GM21825 (cell line): Measurements from ENCODE around the gene CASP8AP2.
A peak's percentile ranks its signal among the peaks of the same experiment; 100 is the strongest.
"Not testable (repeated sequence)": the region's sequence is repeated elsewhere in the genome, so short reads cannot be mapped to it uniquely, and the experiment has no call there.

Experiments
- ATAC-seq: cut with Tn5 transposase; IDR thresholded peaks from one replicate; pipeline ENCODE4 v1.9.1; 2021; ENCODE audit warnings: mild to moderate bottlenecking, moderate library complexity; ENCODE audit not compliant: unreplicated experiment

Gene CASP8AP2

GRCh38 chr6:89819336-89820130, 10.1 kb upstream of the CASP8AP2 start, which contains the start of gene MDN1:
Gene MDN1, minus strand, starts transcription at chr6:89819794. Its CDS starts 187 bp downstream, at chr6:89819607.
- peak; percentile 94 for ATAC-seq

DNA sequence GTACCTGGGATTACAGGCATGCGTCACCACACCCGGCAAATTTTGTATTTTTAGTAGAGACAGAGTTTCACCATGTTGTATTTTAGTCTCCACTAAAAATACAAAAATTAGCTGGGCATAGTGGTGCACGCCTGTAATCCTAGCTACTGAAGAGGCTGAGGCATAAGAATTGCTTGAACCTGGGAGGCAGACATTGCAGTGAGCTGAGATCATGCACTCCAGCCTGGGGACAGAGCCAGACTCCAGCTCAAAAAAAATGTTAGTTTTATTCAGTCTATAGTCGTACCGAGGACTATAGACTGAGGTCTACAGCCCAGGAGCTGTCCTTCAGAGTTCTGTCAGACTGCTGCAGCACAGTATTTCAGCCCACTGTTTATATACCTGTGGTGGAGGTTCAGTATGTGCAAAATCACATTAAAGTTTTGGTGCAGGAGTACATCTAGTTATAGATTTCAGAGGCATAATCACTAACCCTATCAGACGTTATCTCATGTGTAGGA, 3.6 kb upstream of the CASP8AP2 start:
- no peak for ATAC-seq

- ATAC-seq: not testable (repeated sequence)
Measured at GRCh38 chr6:89828475-89828987, 1.1 kb upstream of the CASP8AP2 start.

GRCh38 chr6:89828988-89829471, 650 bp upstream of the CASP8AP2 start:
- peak; percentile 35 for ATAC-seq

- ATAC-seq: no peak
Measured at GRCh38 chr6:89830170-89830809, 610 bp downstream of the CASP8AP2 start.

GRCh38 chr6:89834884-89835792, 5.5 kb downstream of the CASP8AP2 start:
- peak; percentile 97 for ATAC-seq

GRCh38 chr6:89836639-89837222, 7.1 kb downstream of the CASP8AP2 start:
- ATAC-seq: no peak

DNA sequence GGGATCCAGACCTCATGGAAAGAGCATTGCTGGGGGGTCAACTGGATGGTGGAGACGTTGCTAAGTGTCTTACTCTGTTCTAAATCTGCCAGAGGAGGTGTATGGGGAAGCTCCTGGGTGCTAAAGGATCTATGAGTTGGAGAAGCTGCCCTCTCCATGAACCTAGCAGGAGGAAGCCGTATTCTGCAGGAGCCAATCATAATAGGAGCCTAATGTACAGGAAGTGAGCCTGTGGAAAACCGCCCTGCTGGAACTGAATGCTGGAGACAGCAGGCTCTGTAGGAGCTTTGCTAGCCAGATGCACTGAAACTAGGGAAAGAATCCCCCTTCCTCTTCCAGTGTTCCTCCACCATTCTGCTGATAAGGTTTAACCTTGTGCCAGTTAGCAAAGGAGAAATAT, 10.9 kb downstream of the CASP8AP2 start:
- no peak for ATAC-seq

- ATAC-seq: no peak
Measured at GRCh38 chr6:89842228-89842627, 12.5 kb downstream of the CASP8AP2 start.

- no peak for ATAC-seq
Measured at GRCh38 chr6:89843070-89843469, 13.4 kb downstream of the CASP8AP2 start.

DNA sequence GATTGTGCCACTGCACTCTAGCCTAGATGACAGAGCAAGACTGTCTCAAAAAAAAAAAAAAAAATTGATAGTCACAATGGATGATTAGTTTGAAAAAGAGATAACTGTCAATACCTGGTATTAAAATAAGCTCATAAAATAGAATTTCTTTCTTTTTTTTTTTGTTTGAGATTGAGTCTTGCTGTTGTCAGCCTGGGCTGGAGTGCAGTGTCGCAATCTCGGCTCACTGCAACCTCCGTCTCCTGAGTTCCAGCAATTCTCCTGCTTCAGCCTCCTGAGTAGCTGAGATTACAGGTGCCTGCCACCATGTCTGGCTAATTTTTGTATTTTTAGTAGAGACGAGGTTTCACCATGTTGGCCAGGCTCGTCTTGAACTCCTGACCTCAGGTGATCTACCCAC, 17.8 kb downstream of the CASP8AP2 start:
- not testable (repeated sequence) for ATAC-seq

DNA sequence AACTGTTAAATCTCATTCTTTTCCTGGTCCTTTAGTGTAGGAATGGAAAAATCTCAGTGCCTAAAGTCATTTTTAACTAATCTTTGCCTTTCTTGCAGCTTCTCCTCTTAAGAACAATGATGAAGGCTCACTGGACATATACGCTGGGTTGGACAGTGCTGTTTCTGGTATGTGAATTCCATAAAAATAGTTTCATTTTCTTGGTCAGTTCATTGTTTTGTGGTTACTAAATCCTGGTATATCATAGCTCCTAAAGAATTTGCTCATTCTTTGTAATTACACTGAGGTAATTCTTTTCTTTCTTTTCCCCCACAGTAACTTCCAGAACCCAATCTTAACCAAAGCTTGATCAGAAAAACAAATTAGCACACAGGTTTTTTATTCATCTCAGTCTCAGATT, 23.4 kb downstream of the CASP8AP2 start:
- no peak for ATAC-seq

GRCh38 chr6:89858041-89858440, 28.4 kb downstream of the CASP8AP2 start:
- no peak for ATAC-seq

DNA sequence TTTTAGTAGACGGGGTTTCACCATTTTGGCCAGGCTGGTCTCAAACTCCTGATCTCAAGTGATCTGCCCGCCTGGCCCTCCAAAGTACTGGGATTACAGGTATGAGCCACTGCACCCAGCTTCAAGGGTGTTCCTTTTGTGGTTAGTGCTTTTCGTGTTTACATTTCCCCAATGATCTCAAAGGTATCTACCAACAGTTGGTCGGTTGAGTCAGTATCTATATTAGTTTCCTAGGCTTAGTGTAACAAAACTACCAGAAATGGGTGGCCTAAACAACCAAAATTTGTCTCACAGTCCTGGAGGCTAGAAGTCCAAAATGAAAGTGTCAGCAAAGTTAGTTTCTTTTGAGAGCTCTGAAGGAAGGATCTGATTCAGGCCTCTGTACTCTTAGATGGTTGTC, 30.1 kb downstream of the CASP8AP2 start:
- peak; percentile 60 for ATAC-seq

DNA sequence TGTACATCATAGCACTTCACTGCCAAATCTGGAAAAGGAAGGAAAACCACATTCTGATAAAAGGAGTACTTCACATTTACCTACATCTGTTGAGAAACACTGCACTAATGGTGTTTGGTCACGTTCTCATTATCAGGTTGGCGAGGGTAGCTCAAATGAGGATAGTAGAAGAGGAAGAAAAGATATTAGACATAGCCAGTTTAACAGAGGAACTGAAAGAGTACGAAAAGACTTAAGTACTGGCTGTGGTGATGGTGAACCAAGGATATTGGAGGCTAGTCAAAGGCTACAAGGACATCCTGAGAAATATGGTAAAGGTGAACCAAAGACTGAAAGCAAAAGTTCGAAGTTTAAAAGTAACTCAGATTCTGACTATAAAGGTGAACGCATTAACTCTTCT, 32.6 kb downstream of the CASP8AP2 start:
- peak; percentile 70 for ATAC-seq

DNA sequence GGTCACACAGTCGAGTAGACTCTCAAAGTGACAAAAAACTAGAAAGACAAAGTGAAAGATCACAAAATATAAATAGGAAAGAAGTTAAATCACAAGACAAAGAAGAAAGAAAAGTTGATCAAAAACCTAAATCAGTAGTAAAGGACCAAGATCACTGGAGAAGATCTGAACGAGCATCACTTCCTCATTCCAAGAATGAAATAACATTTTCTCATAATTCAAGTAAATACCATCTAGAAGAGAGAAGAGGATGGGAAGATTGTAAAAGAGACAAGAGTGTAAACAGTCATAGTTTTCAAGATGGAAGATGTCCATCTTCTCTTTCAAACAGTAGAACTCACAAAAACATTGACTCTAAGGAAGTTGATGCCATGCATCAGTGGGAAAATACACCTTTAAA, 33.0 kb downstream of the CASP8AP2 start:
- ATAC-seq: no peak

GRCh38 chr6:89866024-89866678, 36.5 kb downstream of the CASP8AP2 start:
- no peak for ATAC-seq

DNA sequence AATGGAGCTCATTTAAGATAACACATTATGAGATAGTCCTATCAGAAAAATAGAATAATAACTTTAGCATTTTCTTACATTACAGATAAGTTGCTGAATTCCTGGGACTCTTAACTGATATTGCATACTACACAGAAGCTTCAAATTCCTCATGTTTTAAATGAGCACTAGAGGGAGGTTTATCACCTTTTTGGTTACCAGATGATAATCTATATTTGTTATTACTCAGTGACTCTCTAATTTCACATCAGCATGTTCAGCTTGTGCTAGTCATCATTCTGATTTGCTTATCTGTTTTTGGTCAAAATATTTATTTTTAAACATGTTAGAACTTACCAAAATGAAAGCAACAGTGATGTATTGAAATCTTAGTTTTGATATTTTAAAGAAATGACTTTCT, 44.0 kb downstream of the CASP8AP2 start:
- ATAC-seq: no peak

- no peak for ATAC-seq
Measured at GRCh38 chr6:89874438-89874837, 44.8 kb downstream of the CASP8AP2 start.
